GM10248 (cell line): ENCODE data around the gene MED13L.
A peak's percentile ranks its signal among the peaks of the same experiment; 100 is the strongest.

Experiments
- CTCF ChIA-PET: fragments of 300-600 bp; sonication (Branson Sonifier 250); formaldehyde crosslinking; extraction: SDS; loops from one replicate; lab custom pipeline; 2021; ENCODE audit warnings: antibody characterized with exemption; lab: Yijun Ruan, JAX
- POLR2A ChIA-PET: fragments of 350-650 bp; sonication (Branson Sonifier 250); formaldehyde crosslinking; extraction: SDS; loops from one replicate; lab custom pipeline; 2020; ENCODE audit warnings: antibody characterized with exemption; lab: Yijun Ruan, JAX
- DNase-seq: peaks from one replicate; pipeline ENCODE4 v3.0.0; 2012; ENCODE audit errors: extremely low spot score
- CTCF ChIP-seq: IDR thresholded peaks from 2 replicates; pipeline ENCODE4 v1.5.1; 2012; ENCODE audit warnings: mild to moderate bottlenecking, low read depth; ENCODE audit errors: extremely low read depth, missing control alignments, control extremely low read depth

MED13L gene

GRCh38 chr12:116144384-116144783, 133.1 kb downstream of the MED13L start:
- ChIA-PET POLR2A (no interaction called here), CTCF (interaction anchor here (1.1 to 1.3 kb wide), 2 partner anchors 41 to 92 kb away, joined by 3 to 4 read pairs; no protein-coding TSS in a partner anchor)
- no peak for DNase-seq
- no peak for TF ChIP-seq CTCF

- POLR2A ChIA-PET = no interaction called here
- CTCF ChIA-PET = interaction anchor here (1.1 to 1.4 kb wide), 3 partner anchors 16 to 92 kb away, joined by 3 to 5 read pairs (median 4); no protein-coding TSS in a partner anchor
Measured at GRCh38 chr12:116143909-116144308, 133.6 kb downstream of the MED13L start.

GRCh38 chr12:116142936-116143898, 134.3 kb downstream of the MED13L start:
- no peak for TF ChIP-seq CTCF
- CTCF ChIA-PET = interaction anchor here (1.3 to 2.2 kb wide), 5 partner anchors 12 to 52 kb away, joined by 3 to 10 read pairs (median 5); no protein-coding TSS in a partner anchor
- POLR2A ChIA-PET = no interaction called here
- DNase-seq = no peak

More at GRCh38 chr12:116143909-116144308, 133.6 kb downstream of the MED13L start:
- no peak for TF ChIP-seq CTCF
- no peak for DNase-seq

GRCh38 chr12:116141833-116142162, 135.7 kb downstream of the MED13L start:
- POLR2A ChIA-PET = no interaction called here
- no peak for DNase-seq
- TF ChIP-seq CTCF = no peak
- CTCF ChIA-PET = interaction anchor here (0.7 to 2.5 kb wide), 14 partner anchors 8 to 147 kb away, joined by 3 to 10 read pairs (median 5); no protein-coding TSS in a partner anchor

- TF ChIP-seq CTCF = peak; percentile 22
- no peak for DNase-seq
- ChIA-PET POLR2A (no interaction called here), CTCF (interaction anchor here (0.7 to 2.5 kb wide), 18 partner anchors 8 to 197 kb away, joined by 3 to 10 read pairs (median 4); no protein-coding TSS in a partner anchor)
Measured at GRCh38 chr12:116141110-116141832, 136.2 kb downstream of the MED13L start.

GRCh38 chr12:116140529-116140928, 137.0 kb downstream of the MED13L start:
- no peak for TF ChIP-seq CTCF
- DNase-seq = no peak
- POLR2A ChIA-PET = no interaction called here
- CTCF ChIA-PET = interaction anchor here (0.7 to 2.5 kb wide), 13 partner anchors 10 to 197 kb away, joined by 3 to 10 read pairs (median 3); no protein-coding TSS in a partner anchor
